NCI-H2081 treated with DMSO at 0.1 percent for 48 hours (cell line): ENCODE results near the gene NOTCH3.
A peak's percentile ranks its signal among the peaks of the same experiment; 100 is the strongest.

Experiments used
- DNase-seq: peaks from one replicate; lab custom pipeline; 2025; lab: John Stamatoyannopoulos, UW

The NOTCH3 gene

GRCh38 chr19:15161028-15161984 lies 39.5 kb downstream of the NOTCH3 start:
- no peak for DNase-seq

- no peak for DNase-seq
Observed at GRCh38 chr19:15159251-15159650, 41.5 kb downstream of the NOTCH3 start.

DNA sequence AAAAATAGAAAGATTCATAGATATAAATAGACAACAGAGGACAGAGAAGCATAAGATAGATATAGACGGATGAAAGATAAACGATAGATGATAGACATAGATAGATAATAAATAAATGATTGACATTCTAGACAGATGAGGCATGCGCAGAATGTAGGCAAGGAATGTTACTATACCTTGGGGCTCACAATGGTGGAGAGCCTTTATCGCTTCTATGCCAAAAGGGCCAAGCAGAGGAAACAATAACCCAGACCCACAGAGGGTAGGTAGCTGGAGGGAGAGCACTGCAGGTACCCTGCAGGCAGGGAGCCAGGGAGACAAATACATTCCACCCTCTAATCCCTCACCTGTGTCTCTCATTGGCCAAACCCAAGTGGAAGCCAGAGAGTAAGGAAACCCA lies 44.4 kb downstream of the NOTCH3 start:
- no peak for DNase-seq

DNA sequence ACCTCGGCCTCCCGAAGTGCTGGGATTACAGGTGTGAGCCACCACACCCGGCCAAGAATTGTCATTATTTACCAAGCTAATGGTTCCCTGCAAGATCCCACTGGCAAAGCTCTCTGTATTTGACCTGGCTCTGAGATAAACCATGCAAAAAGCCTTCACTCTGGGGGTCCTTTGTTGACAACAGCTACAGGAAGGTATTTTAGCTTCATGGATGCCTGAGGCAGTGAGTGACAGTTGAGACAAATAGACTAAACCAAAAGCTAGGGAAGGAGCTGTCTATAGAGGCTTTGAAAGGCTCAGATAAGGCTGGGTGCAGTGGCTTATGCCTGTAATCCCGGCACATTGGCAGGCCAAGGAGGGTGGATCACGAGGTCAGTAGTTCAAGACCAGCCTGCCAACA lies 45.5 kb downstream of the NOTCH3 start:
- DNase-seq, result no peak

DNA sequence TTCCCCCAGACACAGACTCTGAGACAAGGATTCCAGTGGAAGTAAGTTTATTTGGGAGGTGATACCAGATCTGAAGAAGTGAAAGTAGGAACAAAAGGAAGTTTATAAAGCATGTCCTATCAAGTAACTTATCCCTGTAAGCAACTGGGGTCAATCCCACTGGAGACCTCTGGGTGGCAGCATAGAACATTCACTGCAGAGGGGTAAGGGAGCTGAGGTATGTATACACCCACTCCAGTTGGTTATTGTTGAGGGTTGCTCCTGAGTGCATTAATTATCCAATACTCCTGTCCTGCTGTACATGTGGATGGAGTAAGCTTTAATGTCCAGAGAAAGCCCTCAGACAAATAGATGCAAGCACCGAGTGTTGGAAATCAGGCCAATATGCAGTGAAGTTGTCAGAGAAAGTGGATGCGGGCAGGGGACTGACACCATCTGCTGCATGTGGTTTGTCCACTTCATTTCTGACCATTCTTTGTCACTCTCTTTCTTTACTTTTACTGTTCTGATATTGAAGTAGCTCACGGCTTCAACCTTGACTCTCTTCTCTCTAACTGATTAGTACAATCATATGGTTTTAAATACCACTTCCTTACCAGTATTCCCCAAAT lies 46.7 kb downstream of the NOTCH3 start:
- no peak for DNase-seq

GRCh38 chr19:15149737-15150136 lies 51.1 kb downstream of the NOTCH3 start:
- no peak for DNase-seq

DNA sequence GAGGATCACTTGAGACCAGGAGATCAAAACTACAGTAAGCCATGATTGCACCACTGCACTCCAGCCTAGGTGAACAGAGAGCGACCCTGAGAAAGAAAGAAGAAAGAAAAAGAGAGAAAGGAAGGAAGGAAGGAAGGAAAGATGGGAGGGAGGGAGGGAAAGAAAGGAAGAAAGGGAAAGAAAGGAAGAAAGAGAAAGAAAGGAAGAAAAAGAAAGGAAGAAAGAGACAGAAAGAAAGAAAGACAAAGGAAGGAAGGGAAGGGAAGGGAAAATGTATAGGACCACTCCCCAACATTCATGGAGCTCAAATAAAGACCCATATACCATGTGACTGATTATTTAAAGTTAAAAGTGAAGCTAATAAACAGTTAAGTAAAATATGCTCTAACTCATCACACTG lies 53.7 kb downstream of the NOTCH3 start:
- DNase-seq, result no peak

DNA sequence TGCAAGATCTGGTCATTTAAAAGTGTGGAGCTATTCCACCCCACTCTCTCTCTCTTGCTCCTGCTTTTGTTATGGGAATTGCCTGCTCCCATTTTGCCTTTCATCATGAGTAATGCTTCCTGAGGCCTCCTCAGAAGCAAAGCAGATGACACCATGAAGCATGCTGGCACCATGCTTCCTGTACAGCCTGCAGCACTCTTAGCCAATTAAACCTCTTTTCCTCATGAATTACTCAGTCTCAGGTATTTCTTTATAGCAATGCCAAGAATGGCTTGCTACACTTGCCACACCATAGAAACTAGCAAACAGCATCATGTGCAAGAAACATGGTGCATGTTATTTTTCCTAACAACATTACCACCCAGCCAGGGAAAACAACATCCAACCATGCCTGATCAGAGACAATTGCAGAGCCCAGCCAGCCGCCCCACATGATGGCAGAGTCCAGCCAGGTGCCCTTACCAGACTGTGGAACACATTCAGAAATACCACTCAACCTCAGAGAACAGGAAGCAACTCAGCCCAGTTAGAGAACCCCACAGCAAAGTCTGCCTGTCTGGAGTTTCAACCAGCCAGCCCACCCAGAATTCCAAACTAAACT lies 56.6 kb downstream of the NOTCH3 start:
- no peak for DNase-seq

DNA sequence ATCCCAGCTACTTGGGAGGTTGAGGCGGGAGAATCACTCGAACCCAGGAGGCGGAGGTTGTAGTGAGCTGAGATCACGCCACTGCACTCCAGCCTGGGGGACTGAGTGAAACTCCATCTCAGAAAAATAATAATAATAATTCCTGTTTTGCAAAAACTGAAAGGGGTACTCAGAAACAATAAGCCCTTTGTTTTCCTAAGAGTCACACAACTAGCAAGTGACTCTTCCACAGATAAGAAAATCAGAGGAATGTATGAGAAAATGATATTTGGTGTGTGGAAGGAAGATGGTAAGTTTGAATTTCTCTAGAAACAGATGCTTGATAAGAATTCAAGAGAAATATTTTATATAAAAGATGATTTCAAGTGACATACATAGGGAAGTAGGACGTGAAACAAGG lies 58.5 kb downstream of the NOTCH3 start:
- no peak for DNase-seq

DNA sequence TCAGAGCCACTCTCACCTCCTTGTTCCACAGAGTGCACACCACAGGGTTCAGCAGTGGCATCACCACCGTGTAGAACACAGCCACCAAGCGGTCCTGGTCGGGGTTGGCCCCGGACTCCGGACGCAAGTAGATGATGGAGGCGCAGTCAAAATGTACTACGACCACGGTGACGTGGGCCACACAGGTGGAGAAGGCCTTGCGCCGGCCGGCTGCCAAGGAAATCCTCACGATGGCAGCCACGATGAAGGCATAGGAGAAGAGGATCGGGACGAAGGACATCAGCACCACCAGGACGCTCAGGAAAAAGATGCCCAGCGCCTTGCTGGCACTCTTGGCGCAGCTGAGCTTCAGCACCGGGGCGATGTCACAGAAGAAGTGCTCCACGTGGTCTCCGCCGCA lies 59.7 kb downstream of the NOTCH3 start:
- no peak for DNase-seq

DNA sequence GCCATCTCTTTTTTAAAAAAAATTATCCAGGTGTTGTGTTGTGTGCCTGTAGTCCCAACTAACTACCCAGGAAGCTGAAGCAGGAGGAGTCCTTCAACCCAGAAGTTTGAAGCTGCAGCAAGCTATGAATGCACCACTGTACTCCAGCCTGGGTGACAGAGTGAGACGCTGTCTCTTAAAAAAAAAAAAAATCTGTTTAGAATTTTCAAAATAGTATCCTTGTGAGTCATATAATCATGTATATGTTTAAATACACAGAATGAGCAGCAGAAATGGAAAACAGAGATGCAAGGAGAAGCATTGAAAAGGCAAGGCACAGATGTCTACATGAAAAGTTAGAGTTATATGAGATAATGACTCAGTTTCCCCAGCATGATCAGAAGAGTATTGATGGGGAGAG lies 62.4 kb downstream of the NOTCH3 start:
- DNase-seq, result no peak

- no peak for DNase-seq
Observed at GRCh38 chr19:15137777-15138176, 63.0 kb downstream of the NOTCH3 start.

GRCh38 chr19:15136234-15136954 lies 64.4 kb downstream of the NOTCH3 start:
- DNase-seq, result no peak

GRCh38 chr19:15129856-15130585 lies 70.8 kb downstream of the NOTCH3 start:
- no peak for DNase-seq

DNA sequence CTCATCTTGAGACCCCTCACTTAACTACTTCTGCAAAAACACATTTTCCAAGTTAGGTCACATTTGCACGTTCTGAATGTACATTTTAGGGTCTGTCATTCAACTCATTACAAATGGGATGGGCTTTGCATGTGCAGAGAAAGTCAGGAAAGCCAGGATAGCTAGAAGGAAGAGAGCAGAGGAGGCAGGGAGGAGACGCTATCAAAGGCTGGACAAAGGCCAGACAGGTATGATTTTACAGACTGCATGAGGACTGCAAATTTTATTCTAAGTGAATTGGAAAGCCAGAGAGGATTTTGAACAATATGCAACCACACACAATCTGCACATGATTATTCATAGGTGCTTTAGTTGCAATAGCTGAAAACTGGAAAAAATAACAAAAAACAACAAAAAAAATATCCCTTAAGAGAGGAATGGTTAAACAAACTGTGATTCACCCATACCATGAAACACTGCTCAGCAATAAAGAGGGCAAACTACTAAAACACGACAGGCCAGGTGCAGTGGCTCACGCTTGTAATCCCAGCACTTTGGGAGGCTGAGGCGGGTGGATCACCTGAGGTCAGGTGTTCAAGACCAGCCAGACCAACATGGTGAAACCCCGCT lies 72.5 kb downstream of the NOTCH3 start:
- DNase-seq, result no peak

- no peak for DNase-seq
Observed at GRCh38 chr19:15126131-15126910, 74.5 kb downstream of the NOTCH3 start.

DNA sequence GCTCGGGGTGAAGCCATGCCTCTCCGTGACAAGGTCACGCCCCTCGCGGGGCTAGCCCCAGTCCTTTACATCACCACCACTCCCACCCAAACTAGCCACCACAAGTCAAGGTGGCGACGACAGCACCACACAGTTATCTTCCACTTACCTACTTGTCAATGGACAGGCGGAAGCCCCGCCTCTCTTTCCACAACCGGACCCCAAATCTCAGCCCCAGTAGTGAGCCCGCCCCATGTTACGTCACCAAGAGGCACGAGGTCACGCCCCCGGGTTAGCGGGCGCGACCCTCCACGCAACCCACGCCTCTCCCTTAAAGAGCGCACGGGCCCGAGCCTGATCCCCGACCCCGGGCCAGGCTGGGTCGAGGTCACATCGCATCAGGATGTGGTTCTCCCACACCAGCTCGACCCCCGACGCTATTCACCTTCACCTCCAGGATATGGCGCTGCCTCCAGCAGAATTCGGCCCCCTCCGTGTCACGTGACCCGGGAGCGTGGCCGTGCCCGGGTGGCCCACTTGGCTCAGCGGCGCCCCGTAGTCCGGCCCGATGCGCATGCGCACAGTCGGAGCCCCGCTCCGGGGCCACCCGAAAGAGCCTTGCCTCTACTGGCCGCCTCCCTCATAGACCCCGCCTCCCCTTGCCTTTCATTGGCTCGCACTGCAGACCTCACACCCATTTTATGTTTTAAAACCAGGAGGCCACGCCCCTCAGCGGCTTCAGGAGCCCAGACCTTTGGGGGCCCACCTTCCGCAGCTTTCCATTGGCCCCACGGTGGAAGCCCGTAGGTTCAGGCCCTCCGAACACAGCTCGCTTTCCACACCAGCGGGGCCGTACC lies 75.3 kb downstream of the NOTCH3 start:
- DNase-seq, result peak; percentile 89

DNA sequence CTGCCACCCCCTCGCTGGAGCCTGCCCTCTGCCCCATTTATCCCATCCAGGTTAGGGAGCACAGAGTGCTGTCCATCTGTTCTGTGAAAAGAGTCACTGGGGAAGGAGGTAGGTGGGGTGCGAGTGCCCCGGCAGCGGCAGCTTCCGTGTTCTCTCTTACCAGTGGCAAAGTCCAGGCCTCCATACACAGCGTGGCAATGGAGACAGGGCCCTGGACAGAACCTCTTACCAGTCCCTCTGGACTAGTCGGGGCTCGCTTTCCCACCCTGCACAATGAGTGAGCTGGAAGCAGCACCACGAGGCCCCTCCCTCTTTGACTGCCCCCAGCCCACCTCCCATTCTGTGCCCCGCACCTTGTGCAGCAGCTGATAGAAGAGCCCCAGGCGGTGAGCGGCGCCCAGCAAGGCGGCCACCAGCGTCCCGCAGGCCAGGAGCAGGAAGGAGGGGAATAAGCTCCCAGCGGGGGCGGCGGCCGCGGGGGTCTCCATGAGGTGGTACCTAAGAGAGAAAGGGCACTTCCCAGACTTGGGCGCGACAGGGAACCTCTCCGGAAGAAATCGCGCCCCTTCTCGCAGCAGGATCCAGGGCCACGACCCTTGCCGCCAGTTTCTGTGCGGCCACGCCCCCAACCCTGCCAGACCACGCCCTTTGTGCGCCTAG lies 76.1 kb downstream of the NOTCH3 start:
- no peak for DNase-seq

DNA sequence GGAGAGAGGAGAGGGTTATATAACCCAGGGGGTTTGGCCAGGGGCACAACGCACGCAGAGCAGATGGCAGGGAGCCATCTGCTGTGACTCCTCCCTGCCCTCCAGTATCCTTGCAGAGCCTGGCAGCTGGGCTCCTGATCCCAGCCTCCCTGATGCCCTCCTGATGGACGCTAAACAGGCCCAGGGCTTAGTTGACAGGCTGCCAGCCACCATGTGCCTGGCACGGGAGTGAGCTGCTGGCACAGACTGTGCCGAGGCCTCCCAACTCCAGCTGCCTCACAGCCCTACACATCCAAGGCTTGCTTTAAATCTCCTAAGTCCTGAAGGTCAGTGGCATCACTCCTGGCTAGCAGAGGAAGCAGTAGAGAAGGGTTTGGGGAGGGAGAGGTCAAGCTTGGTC lies 76.9 kb downstream of the NOTCH3 start:
- no peak for DNase-seq
